Glomerular visceral epithelial cell (primary cell): ENCODE measurements around the gene ARMS2.
A peak's percentile ranks its signal among the peaks of the same experiment; 100 is the strongest.

Source experiments
- DNase-seq: peaks from one replicate; pipeline ENCODE4 v3.0.0-alpha.2; 2016; ENCODE audit errors: extremely low spot score

Gene ARMS2

DNA sequence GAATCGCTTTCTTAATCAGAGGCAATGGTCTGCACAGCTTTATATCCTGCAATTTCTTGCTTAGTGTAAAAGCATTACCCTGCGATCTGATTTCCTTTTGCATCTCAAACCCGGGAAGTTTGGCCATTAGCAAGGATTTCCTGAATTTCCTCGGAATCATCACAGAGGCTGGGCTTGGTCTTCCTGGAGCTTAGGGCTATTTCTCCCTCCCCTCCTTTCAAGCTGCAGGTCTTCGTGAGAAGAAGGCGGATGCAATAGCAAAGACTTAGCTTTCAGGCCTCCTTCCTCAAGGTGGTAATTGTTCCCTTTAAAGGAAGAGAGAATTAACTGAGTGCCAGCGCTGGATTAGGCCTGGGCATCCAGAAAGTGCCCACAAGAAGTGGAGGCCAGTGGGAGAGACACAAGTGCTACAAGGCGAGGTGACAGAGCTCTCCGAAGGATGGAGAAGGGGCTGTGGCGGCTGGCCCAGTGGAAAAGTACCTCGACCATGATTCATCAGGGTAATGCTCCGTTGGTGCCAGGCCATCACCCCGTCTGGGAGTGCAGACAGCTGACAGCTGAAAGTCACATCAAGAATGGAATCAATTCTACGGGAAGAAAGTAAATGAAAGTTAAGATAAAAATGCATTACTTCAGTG, 4.0 kb upstream of the ARMS2 start:
- DNase-seq, result no peak

- DNase-seq, result no peak
Measured at GRCh38 chr10:122454071-122454470, 382 bp upstream of the ARMS2 start.

DNA sequence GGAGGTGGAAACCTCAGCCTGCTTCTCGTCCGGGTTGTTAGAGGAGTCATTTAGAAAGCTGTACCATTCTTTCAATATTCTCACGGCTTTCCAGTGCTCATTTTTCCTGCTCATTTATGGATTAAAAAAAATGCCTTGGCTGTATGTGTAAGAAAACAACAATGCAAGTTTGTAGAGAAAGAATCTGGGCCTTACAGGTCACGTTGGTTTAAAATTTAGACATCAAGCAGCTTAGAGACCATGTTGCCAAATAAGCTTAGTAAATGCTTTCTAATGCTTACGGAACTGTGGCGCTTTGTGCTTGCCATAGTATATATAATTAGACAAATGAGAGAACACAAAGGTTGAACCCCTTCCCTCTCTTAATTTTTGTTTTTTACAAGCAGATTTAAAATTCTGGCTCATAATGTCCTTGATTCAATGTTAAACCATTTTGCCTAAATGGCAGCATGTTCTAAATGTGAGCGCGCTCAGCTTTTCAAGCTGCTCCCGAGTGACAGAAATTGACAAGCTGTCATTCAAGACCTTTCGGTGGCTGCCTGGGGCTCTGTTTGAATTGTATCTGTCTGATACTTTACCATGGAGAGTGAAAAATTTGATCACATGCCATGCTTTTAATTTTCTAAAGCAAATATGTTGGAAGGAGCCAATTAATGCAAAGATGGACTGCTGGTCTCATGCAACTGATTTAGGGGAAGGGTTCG, 1.1 kb downstream of the ARMS2 start:
- no peak for DNase-seq

DNA sequence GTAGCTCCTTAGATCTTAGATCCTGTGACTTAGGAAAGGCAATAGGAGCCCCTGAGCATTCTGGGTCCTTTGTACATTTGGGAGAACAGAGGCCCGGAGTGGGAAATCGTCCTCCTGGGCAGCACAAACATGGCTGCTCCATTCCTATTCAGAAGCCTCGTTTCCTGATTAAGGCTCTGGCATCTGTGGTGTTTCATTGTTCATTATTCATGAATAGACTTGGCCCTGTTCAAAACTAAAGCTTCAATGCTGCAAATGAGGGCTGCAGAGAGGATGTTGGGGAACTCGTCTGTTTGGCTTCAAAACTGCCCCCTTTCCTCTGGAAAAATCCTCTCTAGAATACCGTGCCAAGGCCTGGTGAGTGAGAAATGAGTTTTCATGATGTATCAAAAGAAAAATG, 3.5 kb downstream of the ARMS2 start:
- DNase-seq, result no peak

GRCh38 chr10:122458693-122459092, 4.2 kb downstream of the ARMS2 start:
- no peak for DNase-seq

GRCh38 chr10:122459561-122460273, 5.3 kb downstream of the ARMS2 start:
- peak; percentile 56 for DNase-seq

- DNase-seq, result no peak
Measured at GRCh38 chr10:122460891-122461293, 6.4 kb downstream of the ARMS2 start.

DNA sequence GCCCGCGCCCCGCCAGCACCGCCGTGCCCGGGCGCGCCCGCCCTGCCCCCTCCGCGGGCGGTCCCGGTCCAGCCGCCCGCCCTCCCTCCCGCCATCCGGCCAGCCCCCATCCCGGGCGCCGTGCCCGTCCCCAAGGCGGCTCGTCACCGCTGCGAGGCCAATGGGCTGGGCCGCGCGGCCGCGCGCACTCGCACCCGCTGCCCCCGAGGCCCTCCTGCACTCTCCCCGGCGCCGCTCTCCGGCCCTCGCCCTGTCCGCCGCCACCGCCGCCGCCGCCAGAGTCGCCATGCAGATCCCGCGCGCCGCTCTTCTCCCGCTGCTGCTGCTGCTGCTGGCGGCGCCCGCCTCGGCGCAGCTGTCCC, 6.9 kb downstream of the ARMS2 start, which contains the start of gene HTRA1:
Gene HTRA1, plus strand, starts transcription at position 187 of the 362 bp plus-strand sequence. Its CDS starts 100 bp downstream, at position 287.
- DNase-seq, result peak; percentile 59

DNA sequence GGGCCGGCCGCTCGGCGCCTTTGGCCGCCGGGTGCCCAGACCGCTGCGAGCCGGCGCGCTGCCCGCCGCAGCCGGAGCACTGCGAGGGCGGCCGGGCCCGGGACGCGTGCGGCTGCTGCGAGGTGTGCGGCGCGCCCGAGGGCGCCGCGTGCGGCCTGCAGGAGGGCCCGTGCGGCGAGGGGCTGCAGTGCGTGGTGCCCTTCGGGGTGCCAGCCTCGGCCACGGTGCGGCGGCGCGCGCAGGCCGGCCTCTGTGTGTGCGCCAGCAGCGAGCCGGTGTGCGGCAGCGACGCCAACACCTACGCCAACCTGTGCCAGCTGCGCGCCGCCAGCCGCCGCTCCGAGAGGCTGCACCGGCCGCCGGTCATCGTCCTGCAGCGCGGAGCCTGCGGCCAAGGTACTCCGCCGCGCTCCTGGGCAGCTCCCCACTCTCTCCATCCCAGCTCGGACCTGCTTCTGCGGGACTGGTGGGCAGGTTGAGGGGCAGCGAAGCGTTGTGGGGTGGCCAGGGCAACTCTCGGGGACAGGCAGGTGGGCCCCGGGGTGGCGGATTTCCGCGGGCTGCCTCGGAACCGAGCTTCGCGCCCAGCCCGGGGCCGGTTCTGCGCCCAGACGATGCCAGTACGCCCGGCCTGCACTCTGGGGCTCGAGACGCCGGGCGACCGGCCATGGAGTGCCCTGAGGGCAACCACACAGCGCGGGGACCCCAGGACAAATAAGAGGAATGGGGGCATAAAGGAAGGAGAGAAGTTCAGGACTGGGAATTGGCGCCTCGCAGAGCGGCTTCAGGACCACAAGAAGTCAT, 7.5 kb downstream of the ARMS2 start:
- DNase-seq, result peak; percentile 24

- no peak for DNase-seq
Measured at GRCh38 chr10:122462533-122463465, 8.3 kb downstream of the ARMS2 start.

DNA sequence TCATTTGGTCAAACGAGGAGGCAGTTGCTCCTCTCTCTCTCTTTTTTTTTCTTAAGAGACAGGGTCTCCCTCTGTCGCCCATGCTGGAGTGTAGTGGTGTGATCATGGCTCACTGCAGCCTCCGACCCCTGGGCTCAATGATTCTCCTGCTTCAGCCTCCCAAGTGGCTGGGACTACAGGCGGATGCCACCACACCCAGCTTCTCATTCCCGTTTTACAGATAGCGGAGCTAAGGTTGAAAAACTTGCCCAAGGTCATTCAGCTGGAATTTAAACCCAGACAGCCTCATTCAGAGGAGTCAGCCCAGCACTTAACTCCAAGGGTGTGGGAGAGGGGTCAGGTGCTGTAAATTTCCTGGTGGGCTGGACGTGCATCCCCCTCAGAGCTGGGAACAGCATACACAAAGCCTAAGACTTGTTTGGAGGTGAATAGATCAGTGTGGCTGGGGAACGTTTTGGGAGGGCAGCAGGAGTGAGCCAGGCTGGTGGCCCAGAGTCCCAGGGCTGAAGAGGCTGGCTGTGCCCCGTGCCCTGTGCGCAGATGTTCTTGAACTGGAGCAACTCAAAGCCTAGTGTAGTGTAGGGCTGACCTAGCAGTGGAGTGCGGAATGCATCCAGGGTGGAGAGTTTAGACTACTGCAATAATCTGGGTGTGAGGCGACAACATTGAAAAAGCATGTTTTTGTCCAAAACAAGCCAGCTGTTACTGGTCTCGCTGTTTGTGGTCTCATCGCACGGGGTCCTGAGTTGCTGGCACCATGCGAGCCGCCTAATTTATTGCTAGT, 9.2 kb downstream of the ARMS2 start:
- no peak for DNase-seq

DNA sequence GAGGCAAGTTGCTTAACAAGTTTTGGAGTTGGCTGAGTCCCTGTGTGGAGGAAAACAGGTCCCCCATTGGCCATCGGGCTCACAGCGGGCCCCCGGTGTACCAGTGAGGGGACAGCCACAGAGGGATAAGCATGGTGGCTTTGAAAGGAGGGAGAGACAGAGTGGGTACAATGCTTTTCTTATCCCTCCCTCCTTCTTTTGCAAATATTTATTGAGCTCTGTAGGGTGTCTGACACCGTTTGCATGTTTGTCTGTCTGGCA, 9.7 kb downstream of the ARMS2 start:
- no peak for DNase-seq

- DNase-seq, result no peak
Measured at GRCh38 chr10:122464586-122464985, 10.1 kb downstream of the ARMS2 start.

GRCh38 chr10:122465401-122466040, 11.1 kb downstream of the ARMS2 start:
- no peak for DNase-seq

GRCh38 chr10:122466951-122467381, 12.5 kb downstream of the ARMS2 start:
- DNase-seq, result no peak

DNA sequence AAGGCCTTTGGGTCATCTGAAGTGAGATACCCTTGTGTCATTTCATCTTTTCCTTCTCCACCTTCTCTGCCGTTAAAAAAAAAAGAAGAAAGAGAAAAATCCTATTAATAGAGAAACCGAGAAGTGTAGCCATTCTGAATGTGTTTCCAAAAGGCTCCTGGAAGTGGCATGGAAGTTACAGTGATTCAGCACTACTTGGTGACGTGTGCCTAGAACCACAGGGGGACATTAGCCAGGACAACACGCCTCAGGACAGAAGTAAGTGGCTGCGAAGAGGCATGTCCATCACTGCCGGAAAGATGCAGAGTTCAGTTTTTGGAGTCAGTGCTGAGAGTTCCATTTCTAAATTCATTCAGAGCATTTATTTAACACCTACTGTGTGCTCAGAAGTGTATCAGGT, 13.2 kb downstream of the ARMS2 start:
- no peak for DNase-seq

GRCh38 chr10:122468307-122468925, 14.0 kb downstream of the ARMS2 start:
- DNase-seq, result no peak

- DNase-seq, result peak; percentile 91
Measured at GRCh38 chr10:122468926-122469781, 14.7 kb downstream of the ARMS2 start.
